DOHH2 (cell line): Measurements from ENCODE around the gene KIF23.

Experiments used
- H3F3A ChIP-seq: fragments of 200-600 bp; sonication (generic), shearing (Covaris generic); 2 replicates; pipeline ENCODE4 v1.6.0; 2016; ENCODE audit warnings: antibody characterized with exemption, mild to moderate bottlenecking; ENCODE audit not compliant: control insufficient read depth, insufficient read depth
- H3K27ac ChIP-seq: fragments of 200-600 bp; sonication (generic); 2 replicates; pipeline ENCODE4 v1.5.1; 2014; ENCODE audit warnings: low read depth, mild to moderate bottlenecking, low read length, moderate library complexity
- H3K27me3 ChIP-seq: fragments of 200-600 bp; sonication (generic); 2 replicates; pipeline ENCODE4 v1.6.1; 2014; ENCODE audit warnings: mild to moderate bottlenecking, low read length, mixed read lengths; ENCODE audit not compliant: control insufficient read depth
- H3K36me3 ChIP-seq: fragments of 200-600 bp; sonication (generic); 2 replicates; pipeline ENCODE4 v1.6.1; 2014; ENCODE audit warnings: mild to moderate bottlenecking, low read length, moderate library complexity, mixed read lengths; ENCODE audit not compliant: control insufficient read depth
- H3K4me1 ChIP-seq: fragments of 200-600 bp; sonication (generic); 2 replicates; pipeline ENCODE4 v1.6.1; 2014; ENCODE audit warnings: mild to moderate bottlenecking, low read length, mixed read lengths; ENCODE audit not compliant: control insufficient read depth
- H3K4me2 ChIP-seq: fragments of 200-600 bp; sonication (generic); 2 replicates; pipeline ENCODE4 v1.6.0; 2014; ENCODE audit warnings: mild to moderate bottlenecking, low read length, moderate library complexity
- H3K4me3 ChIP-seq: fragments of 200-600 bp; sonication (generic); 2 replicates; pipeline ENCODE4 v1.5.1; 2014; ENCODE audit warnings: mild to moderate bottlenecking, low read length, mixed read lengths
- H3K79me2 ChIP-seq: fragments of 200-600 bp; sonication (generic); 2 replicates; pipeline ENCODE4 v1.6.1; 2014; ENCODE audit warnings: mild to moderate bottlenecking, low read length, mixed read lengths; ENCODE audit not compliant: control insufficient read depth
- H3K9me2 ChIP-seq: fragments of 200-600 bp; sonication (generic); replicated peaks from 2 replicates; pipeline ENCODE4 v1.6.1; 2014; ENCODE audit warnings: mild to moderate bottlenecking, low read length, mixed read lengths; ENCODE audit not compliant: control insufficient read depth
- H3K9me3 ChIP-seq: fragments of 200-600 bp; sonication (generic); 2 replicates; pipeline ENCODE4 v1.6.1; 2014; ENCODE audit warnings: antibody characterized with exemption, low read length, mixed read lengths; ENCODE audit not compliant: control insufficient read depth, insufficient read depth
- H4K20me1 ChIP-seq: fragments of 200-600 bp; sonication (generic); 2 replicates; pipeline ENCODE4 v1.6.0; 2014; ENCODE audit warnings: low read depth, mild to moderate bottlenecking, antibody characterized with exemption, low read length, moderate library complexity; ENCODE audit not compliant: control insufficient read depth, insufficient read depth
- EZH2phosphoT487 ChIP-seq: fragments of 200-600 bp; sonication (generic); IDR thresholded peaks from 2 replicates; pipeline ENCODE4 v1.6.1; 2017; ENCODE audit warnings: borderline replicate concordance, mild to moderate bottlenecking, antibody characterized with exemption, low read length, moderate library complexity, mixed read lengths
- TF ChIP-seq, protein P1 (sequence below): fragments of 200-600 bp; sonication (generic); IDR thresholded peaks from one replicate; pipeline ENCODE4 v1.5.1; 2014; ENCODE audit warnings: antibody characterized with exemption, mild to moderate bottlenecking, low read depth, low read length; ENCODE audit not compliant: poor library complexity, severe bottlenecking

The KIF23 gene

DNA sequence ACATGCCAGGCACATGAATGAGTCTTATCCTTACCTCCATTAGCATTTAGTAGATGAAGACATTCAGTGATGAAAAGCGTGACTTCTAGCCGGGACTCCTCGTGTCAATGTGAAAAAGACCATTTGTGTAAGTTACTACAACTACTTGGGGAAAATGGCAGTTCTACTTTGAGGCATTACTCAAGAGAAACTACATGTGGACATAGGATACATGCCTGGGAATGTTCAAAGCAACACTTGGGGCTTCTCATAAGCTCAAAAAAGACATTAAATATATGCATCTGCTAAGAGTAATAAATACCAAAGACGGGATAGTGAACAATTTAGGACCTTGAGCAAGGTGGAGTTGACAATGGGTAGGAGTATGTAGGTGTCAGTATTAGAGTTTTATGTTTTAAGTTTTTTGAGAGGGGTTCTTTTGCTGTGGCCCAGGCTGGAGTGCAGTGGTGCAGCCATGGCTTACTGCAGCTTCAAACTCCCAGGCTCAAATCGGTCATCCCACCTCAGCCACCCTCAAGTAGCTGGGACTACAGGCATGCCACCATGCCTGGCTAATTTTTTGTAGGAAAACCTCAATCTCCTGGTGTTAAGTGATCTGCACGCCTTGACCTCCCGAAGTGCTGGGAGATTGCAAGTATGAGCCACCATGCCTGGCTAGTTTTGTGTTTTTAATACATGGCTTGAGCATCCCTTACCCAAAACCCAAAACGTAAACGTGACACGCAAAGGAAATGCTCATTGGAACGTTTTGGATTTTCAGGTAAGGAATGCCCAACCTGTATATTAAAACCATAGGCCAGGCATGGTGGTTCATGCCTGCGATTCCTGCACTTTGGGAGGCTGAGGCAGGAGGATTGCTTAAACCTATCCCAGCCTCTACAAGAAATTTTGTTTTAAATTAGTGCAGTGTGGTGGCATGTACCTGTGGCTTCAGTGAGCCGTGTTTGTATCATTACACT, 42.3 kb downstream of the KIF23 start:
- no peak for TF ChIP-seq EZH2phosphoT487
- TF ChIP-seq, protein P1, sequence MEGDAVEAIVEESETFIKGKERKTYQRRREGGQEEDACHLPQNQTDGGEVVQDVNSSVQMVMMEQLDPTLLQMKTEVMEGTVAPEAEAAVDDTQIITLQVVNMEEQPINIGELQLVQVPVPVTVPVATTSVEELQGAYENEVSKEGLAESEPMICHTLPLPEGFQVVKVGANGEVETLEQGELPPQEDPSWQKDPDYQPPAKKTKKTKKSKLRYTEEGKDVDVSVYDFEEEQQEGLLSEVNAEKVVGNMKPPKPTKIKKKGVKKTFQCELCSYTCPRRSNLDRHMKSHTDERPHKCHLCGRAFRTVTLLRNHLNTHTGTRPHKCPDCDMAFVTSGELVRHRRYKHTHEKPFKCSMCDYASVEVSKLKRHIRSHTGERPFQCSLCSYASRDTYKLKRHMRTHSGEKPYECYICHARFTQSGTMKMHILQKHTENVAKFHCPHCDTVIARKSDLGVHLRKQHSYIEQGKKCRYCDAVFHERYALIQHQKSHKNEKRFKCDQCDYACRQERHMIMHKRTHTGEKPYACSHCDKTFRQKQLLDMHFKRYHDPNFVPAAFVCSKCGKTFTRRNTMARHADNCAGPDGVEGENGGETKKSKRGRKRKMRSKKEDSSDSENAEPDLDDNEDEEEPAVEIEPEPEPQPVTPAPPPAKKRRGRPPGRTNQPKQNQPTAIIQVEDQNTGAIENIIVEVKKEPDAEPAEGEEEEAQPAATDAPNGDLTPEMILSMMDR: no peak
- Histone ChIP-seq H3K36me3 (peaks cover 51% of the 10 kb centered on the region), H3K4me1 (peaks cover 24% of the 10 kb centered on the region), H4K20me1 (peaks cover 36% of the 10 kb centered on the region), H3K4me2 (no peak overlapping the region), H3K27me3 (no peaks in the 10 kb centered on the region), H3F3A (peaks cover 73% of the 10 kb centered on the region), H3K27ac (no peak overlapping the region), H3K79me2 (peaks cover 39% of the 10 kb centered on the region), H3K4me3 (no peak overlapping the region), H3K9me3 (no peaks in the 10 kb centered on the region), H3K9me2 (no peaks in the 10 kb centered on the region)

DNA sequence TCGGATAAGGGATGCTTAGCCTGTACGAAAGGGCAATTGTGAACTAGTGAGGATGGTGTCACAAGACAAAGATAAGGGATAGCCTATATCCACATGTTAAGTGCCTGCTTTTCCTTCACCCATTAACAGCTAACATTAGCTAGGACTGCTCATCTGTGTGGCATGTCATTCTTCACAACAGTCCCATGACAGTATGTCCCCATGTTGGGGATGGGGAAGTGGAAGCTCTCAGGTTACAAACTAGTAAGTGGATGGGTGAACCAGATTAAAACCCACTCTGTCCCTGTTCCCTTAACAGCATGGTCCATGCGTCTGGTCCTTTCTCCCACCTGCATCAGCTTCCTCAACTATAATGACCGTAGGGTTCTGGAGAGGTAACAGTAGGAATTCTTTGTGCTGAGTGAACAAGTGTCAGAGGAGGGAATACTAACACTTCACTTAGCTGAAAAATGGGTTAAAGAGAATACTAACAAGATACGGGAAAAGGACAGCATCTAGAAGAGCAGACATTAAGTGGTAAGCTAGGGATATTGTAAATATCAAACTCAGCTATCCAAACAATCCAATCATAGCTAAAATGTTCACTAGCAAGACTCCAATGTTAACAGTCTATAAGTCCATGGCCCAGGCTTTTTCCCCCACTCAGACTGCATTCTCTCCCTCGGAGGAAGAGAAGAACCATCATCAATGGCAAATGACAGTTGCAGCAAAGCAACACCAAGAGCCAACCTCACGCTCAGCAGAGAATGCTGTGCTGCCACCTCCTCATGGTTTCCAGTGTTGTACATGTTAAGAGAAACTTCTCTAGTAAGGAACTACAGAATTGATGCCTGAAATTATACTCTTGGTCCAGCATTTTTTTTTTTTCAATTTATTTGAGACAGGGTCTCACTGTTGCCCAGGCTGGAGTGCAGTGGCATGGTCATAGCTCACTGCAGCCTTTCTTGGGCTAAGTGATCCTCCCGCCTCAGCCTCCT, 43.4 kb downstream of the KIF23 start:
- peaks cover 36% of the 10 kb centered on the region for H4K20me1 ChIP-seq
- no peak overlapping the region for H3K27ac ChIP-seq
- H3K79me2 ChIP-seq: peaks cover 32% of the 10 kb centered on the region
- H3K27me3 ChIP-seq: no peaks in the 10 kb centered on the region
- peaks cover 24% of the 10 kb centered on the region for H3K4me1 ChIP-seq
- TF ChIP-seq EZH2phosphoT487: no peak
- TF ChIP-seq, protein P1: no peak
- no peaks in the 10 kb centered on the region for H3K9me3 ChIP-seq
- H3F3A ChIP-seq: peaks cover 70% of the 10 kb centered on the region
- no peak overlapping the region for H3K4me3 ChIP-seq
- H3K9me2 ChIP-seq: no peaks in the 10 kb centered on the region
- H3K4me2 ChIP-seq: no peak overlapping the region
- H3K36me3 ChIP-seq: peaks cover 46% of the 10 kb centered on the region

DNA sequence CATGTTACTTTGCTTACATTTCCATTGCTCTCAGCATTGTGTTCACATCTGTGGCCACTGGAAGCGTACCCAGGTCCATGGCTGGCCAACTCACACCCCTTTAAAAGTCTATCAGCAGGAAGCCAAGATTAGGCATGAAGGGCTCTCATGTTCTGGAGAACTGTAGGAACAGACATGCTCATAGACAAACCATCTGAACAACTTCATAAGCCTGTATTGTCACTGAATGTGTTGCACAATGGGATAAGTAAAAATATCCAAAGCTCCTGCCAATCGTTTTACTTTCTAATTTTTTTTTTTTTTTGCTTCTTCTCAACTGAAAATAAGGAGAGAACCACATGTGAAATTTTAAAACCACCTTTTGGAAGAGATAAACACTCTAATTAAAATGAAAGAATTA, 44.9 kb downstream of the KIF23 start:
- no peak overlapping the region for H3K4me2 ChIP-seq
- no peaks in the 10 kb centered on the region for H3K27me3 ChIP-seq
- no peak overlapping the region for H3K4me3 ChIP-seq
- peaks cover 32% of the 10 kb centered on the region for H3K36me3 ChIP-seq
- TF ChIP-seq, protein P1: no peak
- TF ChIP-seq EZH2phosphoT487: no peak
- H3K4me1 ChIP-seq: peaks cover 31% of the 10 kb centered on the region
- H4K20me1 ChIP-seq: peaks cover 26% of the 10 kb centered on the region
- peaks cover 18% of the 10 kb centered on the region for H3K79me2 ChIP-seq
- H3K9me2 ChIP-seq: no peaks in the 10 kb centered on the region
- no peak overlapping the region for H3K27ac ChIP-seq
- H3K9me3 ChIP-seq: no peaks in the 10 kb centered on the region
- H3F3A ChIP-seq: peaks cover 61% of the 10 kb centered on the region
